Measurements from ENCODE around the gene IL20RB.

IL20RB gene

DNA sequence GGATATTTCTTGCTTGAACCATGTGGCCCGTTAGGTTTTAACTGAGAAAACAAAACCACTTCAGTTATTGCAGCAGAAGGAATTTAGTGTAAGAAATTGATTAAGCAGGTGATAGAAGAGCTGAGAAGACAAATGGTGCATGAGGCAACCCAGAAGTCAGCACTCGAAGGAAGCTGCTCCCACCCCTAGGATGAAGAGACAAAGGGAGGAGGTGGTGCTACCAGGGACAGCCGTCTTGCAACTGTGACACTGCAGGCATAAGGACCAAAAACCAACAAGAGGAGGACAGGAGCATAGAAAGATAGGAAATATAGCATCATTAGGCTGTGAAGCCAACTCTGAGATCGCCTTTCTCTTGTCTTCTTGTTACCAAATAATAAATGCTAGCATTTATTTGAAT, 89.0 kb downstream of the IL20RB start:
- TF ChIP-seq, protein P1, sequence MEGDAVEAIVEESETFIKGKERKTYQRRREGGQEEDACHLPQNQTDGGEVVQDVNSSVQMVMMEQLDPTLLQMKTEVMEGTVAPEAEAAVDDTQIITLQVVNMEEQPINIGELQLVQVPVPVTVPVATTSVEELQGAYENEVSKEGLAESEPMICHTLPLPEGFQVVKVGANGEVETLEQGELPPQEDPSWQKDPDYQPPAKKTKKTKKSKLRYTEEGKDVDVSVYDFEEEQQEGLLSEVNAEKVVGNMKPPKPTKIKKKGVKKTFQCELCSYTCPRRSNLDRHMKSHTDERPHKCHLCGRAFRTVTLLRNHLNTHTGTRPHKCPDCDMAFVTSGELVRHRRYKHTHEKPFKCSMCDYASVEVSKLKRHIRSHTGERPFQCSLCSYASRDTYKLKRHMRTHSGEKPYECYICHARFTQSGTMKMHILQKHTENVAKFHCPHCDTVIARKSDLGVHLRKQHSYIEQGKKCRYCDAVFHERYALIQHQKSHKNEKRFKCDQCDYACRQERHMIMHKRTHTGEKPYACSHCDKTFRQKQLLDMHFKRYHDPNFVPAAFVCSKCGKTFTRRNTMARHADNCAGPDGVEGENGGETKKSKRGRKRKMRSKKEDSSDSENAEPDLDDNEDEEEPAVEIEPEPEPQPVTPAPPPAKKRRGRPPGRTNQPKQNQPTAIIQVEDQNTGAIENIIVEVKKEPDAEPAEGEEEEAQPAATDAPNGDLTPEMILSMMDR (conservative IDR thresholded peaks at IDR 0.05; ENCODE audit: low read depth, low read length), result no peak
- DNase-seq (ENCODE audit: low read depth), result no peak
- H3K4me3 ChIP-seq (ENCODE audit: low read depth, low read length), result no peak overlapping the region

DNA sequence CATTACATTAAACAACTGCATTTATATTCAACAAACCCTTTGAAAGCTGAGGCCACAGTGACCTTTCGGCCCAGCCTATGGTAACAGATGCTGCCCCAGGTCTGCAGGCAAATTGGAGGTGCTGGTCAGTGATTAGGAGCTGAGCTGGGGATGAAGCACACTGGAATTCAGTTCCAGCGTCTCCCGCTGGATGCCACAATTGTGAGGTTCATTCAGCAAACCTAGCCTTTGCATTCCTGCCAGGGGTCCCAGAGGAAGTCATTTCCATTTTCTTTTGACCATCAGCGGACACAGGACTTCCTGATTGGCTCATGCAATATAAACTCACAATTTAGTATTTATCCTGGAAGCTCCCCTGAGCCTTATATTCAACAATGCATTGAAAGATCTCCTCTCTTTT, 89.5 kb downstream of the IL20RB start:
- no peak overlapping the region for H3K4me3 ChIP-seq (ENCODE audit: low read depth, low read length)
- no peak for DNase-seq (ENCODE audit: low read depth)
- TF ChIP-seq, protein P1 (conservative IDR thresholded peaks at IDR 0.05; ENCODE audit: low read depth, low read length), result no peak

DNA sequence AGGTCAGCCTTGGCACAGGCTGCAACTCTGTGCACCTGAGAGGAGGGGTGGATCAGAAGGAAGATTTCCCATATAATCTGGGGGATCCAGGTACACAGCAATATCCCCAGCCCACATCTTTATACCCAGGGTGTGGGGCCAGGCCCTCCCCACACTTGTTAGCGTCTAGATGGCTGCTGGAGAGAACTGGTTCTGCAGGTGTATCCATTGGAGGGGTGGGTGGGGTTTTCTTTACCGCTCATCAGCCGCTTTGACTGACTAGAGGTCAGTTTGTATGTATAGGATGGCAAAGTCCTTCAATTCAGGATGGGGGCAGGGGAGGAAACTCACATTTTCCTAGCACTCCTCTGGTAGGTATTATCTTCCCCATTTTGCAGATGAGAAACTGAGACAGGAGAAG, 92.5 kb downstream of the IL20RB start:
- no peak for DNase-seq (ENCODE audit: low read depth)
- TF ChIP-seq, protein P1 (conservative IDR thresholded peaks at IDR 0.05; ENCODE audit: low read depth, low read length), result no peak

DNA sequence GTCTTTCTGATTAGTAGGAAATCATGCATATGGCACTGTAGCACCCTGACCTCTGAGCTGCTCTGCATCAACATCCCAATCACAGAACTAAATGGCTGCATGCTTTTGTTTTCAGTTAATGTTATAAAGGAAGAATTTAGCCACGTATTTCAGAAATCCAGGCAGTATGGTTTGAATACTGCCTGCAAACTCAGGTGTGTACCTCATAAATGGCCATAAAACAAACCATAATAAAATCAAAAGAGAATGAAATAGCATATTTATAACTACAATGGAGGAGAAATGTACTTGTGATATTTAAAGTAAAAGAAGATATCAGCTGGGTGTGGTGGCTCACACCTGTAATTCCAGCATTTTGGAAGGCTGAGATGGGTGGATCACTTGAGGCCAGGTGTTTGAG, 94.5 kb downstream of the IL20RB start:
- no peak for DNase-seq (ENCODE audit: low read depth)
- TF ChIP-seq, protein P1 (conservative IDR thresholded peaks at IDR 0.05; ENCODE audit: low read depth, low read length), result no peak
- H3K4me3 ChIP-seq (ENCODE audit: low read depth, low read length), result no peak overlapping the region

More for the DNA sequence above, 92.5 kb downstream of the IL20RB start:
- H3K4me3 ChIP-seq (ENCODE audit: low read depth, low read length), result no peak overlapping the region
